ENCODE results near the gene ADORA1. TPM values are rescaled to one million over a fixed set of nuclear protein-coding genes. Genes with fewer than 3 reads are reported as not detected.

ADORA1 gene
- total RNA-seq, 1 donor from 2014 or later, result 0.21 TPM

DNA sequence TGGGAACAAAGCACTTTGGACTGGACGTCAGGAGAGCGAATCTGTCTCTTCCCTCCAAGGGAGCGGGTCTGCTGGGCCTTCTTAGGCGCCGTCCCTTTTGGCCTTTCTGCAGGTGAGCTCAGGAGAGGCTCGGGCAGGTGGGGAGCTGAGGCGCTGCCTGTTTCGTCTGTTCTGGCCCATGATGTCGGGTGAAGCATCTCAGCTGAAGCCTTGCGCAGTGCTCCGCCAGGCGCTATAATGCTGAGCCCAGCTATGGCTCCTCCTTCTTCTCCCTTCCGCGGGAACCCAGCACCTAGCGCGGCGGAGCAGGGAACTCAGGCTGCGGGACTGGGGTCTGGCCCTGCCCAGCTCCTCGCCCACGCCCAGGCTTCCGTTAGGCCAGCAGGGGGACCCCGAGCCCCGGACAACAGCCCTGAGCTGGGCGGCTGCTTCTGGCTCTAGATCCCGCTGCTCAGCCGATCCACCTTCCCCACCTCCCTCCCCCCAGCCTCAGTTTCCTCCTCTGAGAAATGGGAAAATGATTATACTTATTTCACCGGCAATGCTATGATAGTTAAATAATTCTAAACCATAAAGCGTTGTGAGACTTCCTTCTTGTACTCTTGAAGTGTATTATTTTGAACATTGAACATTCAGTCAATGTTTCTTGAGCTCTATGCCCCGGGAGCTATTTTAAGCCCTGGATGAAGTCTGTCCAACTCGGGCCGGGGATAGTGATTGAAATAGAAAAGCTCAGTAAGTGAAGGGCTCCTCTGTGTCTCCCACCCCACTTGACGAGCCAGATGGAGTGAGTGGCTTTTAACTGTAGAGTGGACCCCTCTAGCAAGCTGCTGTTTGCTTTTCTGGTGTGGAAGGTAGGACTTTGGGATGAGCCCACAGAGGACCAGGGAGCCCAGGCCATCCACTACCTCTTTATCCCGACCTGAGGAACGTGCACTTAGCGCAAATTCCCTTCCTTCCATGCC, 9.6 kb upstream of the ADORA1 start:
- peak; percentile 91 for DNase-seq (ENCODE audit: extremely low spot score, unreplicated experiment)
- no peak overlapping the region for H3K4me3 Mint-ChIP-seq (ENCODE audit: unreplicated experiment)
- H3K27ac Mint-ChIP-seq (ENCODE audit: unreplicated experiment), result no peak overlapping the region
- TF ChIP-seq, protein P1, sequence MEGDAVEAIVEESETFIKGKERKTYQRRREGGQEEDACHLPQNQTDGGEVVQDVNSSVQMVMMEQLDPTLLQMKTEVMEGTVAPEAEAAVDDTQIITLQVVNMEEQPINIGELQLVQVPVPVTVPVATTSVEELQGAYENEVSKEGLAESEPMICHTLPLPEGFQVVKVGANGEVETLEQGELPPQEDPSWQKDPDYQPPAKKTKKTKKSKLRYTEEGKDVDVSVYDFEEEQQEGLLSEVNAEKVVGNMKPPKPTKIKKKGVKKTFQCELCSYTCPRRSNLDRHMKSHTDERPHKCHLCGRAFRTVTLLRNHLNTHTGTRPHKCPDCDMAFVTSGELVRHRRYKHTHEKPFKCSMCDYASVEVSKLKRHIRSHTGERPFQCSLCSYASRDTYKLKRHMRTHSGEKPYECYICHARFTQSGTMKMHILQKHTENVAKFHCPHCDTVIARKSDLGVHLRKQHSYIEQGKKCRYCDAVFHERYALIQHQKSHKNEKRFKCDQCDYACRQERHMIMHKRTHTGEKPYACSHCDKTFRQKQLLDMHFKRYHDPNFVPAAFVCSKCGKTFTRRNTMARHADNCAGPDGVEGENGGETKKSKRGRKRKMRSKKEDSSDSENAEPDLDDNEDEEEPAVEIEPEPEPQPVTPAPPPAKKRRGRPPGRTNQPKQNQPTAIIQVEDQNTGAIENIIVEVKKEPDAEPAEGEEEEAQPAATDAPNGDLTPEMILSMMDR (IDR thresholded peaks at IDR 0.05), result peak; percentile 86
- peaks cover 67% of the 10 kb centered on the region for H3K27me3 Mint-ChIP-seq (ENCODE audit: unreplicated experiment)
- H3K36me3 Mint-ChIP-seq (ENCODE audit: unreplicated experiment), result no peaks in the 10 kb centered on the region
- H3K9me3 Mint-ChIP-seq (ENCODE audit: unreplicated experiment), result no peaks in the 10 kb centered on the region
- no peaks in the 10 kb centered on the region for H3K4me1 Mint-ChIP-seq (ENCODE audit: unreplicated experiment)

DNA sequence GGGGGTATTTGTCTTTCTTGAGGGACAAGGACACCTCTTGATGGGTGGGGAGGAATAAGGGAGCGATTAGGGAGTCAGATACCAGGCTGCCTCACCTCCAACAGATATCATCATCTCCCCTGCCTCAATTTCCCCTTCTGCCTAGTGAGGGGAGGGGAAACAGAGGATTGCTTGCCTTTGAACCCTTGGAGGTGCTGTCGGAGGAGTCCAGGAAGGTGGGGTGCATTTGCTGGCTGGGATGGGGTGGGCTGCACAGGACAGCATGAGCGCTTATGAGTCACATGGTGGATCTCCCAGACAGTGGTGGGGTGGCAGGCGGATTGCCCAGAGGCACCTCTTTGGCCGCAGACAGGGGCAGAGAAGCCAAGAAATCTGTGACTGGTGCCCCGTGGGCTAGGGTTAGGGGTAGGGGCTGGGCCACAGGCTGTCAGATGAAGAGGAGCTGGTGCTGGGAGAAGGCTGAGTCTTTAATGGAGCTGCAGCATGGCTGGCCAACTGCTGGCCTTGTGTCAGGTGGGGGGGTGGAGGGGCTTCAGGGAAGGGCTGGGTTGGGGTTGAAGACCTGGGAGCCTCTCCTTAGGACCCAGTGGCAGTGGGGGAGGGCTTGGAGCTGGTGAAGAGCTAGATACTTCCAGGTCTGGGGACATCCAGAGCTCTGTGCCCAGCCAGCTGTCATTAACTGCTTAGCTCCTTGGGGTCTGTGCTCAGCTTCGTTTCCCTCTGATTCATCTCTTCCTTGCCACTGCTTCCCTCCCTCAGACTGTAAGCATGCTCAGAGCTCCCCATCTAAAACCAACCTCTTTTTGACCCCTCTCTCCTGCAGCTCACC, 7.0 kb upstream of the ADORA1 start:
- no peak overlapping the region for H3K4me3 Mint-ChIP-seq (ENCODE audit: unreplicated experiment)
- H3K36me3 Mint-ChIP-seq (ENCODE audit: unreplicated experiment), result no peaks in the 10 kb centered on the region
- H3K4me1 Mint-ChIP-seq (ENCODE audit: unreplicated experiment), result no peaks in the 10 kb centered on the region
- peak; percentile 62 for DNase-seq (ENCODE audit: extremely low spot score, unreplicated experiment)
- no peaks in the 10 kb centered on the region for H3K9me3 Mint-ChIP-seq (ENCODE audit: unreplicated experiment)
- H3K27ac Mint-ChIP-seq (ENCODE audit: unreplicated experiment), result no peak overlapping the region
- H3K27me3 Mint-ChIP-seq (ENCODE audit: unreplicated experiment), result peaks cover 91% of the 10 kb centered on the region
- TF ChIP-seq, protein P1 (IDR thresholded peaks at IDR 0.05), result no peak

DNA sequence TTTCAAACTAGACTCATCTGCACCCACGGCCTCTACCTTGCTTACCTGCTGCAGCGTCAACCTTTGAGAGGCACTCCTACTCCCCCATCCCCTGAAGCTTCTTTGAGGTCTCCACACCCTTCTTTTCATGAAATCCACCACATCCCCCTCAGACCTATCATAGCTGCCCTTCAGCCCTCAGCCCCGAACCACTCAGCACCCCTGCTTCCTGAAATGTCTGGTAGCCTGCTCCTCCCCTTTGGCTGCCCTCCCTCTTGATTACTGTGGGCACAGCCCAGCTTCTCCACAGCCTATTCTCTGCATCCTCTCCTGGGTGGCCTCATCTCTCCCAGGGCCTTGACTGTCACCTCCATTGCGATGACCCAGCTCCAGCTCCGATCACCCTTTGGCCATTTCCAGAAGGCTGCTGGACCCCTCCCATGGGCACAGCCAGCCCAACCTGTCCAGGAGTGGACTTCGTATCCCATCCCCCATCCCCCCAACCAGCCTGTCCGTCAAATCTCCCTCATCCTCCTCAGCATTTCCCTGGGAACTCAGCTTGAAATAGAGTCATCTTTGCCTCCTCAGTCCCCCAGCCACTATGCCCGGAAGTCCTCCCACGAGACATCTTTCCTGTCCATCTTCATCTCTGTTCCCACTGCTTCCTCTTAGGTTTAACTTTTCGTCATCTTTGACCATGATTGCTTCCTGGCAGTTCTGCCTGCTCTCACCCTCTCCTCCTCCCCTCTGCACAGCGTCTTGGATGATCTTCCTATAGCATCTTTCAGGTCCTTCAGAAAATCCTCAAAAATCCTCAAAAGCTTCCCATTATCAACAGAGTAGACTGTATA, 6.1 kb upstream of the ADORA1 start:
- TF ChIP-seq, protein P1 (IDR thresholded peaks at IDR 0.05), result no peak
- no peaks in the 10 kb centered on the region for H3K9me3 Mint-ChIP-seq (ENCODE audit: unreplicated experiment)
- H3K27me3 Mint-ChIP-seq (ENCODE audit: unreplicated experiment), result peaks cover 91% of the 10 kb centered on the region
- no peak overlapping the region for H3K27ac Mint-ChIP-seq (ENCODE audit: unreplicated experiment)
- peak; percentile 69 for DNase-seq (ENCODE audit: extremely low spot score, unreplicated experiment)
- H3K36me3 Mint-ChIP-seq (ENCODE audit: unreplicated experiment), result no peaks in the 10 kb centered on the region
- H3K4me3 Mint-ChIP-seq (ENCODE audit: unreplicated experiment), result no peak overlapping the region
- H3K4me1 Mint-ChIP-seq (ENCODE audit: unreplicated experiment), result no peaks in the 10 kb centered on the region

DNA sequence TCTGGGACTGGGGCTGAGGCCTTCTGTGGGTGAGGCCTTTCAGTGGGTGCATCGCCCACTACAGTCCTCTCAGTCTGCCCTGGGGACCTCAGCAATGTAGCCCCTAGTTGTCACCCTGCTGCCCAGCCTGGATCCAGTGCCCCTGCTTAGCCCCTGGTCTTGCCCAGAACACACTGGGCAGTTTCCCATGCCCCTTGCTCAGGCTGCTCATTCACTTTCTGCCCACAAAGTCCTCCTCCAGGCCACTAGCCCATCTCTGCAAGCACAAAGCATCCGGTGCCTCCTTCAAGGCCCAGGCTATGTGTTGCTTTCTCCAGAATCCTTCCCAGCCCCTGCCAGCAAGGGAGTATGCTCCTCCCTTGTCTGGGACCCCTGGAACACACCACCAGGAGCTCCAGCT, 5.4 kb upstream of the ADORA1 start:
- Mint-ChIP-seq H3K9me3 (ENCODE audit: unreplicated experiment) (no peaks in the 10 kb centered on the region), H3K4me1 (ENCODE audit: unreplicated experiment) (peaks cover 5% of the 10 kb centered on the region), H3K27me3 (ENCODE audit: unreplicated experiment) (peaks cover 85% of the 10 kb centered on the region), H3K36me3 (ENCODE audit: unreplicated experiment) (no peaks in the 10 kb centered on the region), H3K4me3 (ENCODE audit: unreplicated experiment) (no peak overlapping the region), H3K27ac (ENCODE audit: unreplicated experiment) (no peak overlapping the region)
- peak; percentile 65 for DNase-seq (ENCODE audit: extremely low spot score, unreplicated experiment)
- TF ChIP-seq, protein P1 (IDR thresholded peaks at IDR 0.05), result no peak
